ENCODE results near the gene FRMPD1. TPM values are rescaled to one million over a fixed set of nuclear protein-coding genes. Genes with fewer than 3 reads are reported as not detected.

Gene FRMPD1
- total RNA-seq, 1 donor from 2014 or later: not detected

GRCh38 chr9:37787059-37787458, 136.3 kb downstream of the FRMPD1 start:
- no peak overlapping the region for H3K4me3 ChIP-seq
- peaks cover 0 to 10% of the 10 kb centered on the region in 2 donors for H3K4me1 ChIP-seq
- H3K36me3 ChIP-seq: peaks cover 3 to 13% of the 10 kb centered on the region in 2 donors
- H3K9me3 ChIP-seq: no peaks in the 10 kb centered on the region
- no peak for DNase-seq (ENCODE audit: low spot score in 2 of 2)
- TF ChIP-seq CTCF (IDR thresholded peaks at IDR 0.05): no peak
- no peak overlapping the region for H3K27ac ChIP-seq
- intact Hi-C loops (cut with DNase I): loop anchor here (10.0 kb wide), 2 partner anchors 118 to 192 kb away; partner anchors contain the start of genes SLC25A51 and TOMM5
- no peaks in the 10 kb centered on the region for H3K27me3 ChIP-seq

GRCh38 chr9:37788332-37788731, 137.6 kb downstream of the FRMPD1 start:
- intact Hi-C loops (cut with DNase I): loop anchor here (10.0 kb wide), 2 partner anchors 116 to 194 kb away; partner anchors contain the start of genes SLC25A51 and TOMM5
- H3K4me3 ChIP-seq: no peak overlapping the region
- no peak overlapping the region for H3K27ac ChIP-seq
- H3K36me3 ChIP-seq: peaks cover under 1 to 2% of the 10 kb centered on the region in 2 donors
- no peaks in the 10 kb centered on the region for H3K9me3 ChIP-seq
- no peak for DNase-seq (ENCODE audit: low spot score in 2 of 2)
- TF ChIP-seq CTCF (IDR thresholded peaks at IDR 0.05): no peak
- no peaks in the 10 kb centered on the region for H3K27me3 ChIP-seq
- H3K4me1 ChIP-seq: peaks cover 0 to 7% of the 10 kb centered on the region in 2 donors

GRCh38 chr9:37790096-37790495, 139.3 kb downstream of the FRMPD1 start:
- no peak for DNase-seq (ENCODE audit: low spot score in 2 of 2)
- Histone ChIP-seq H3K4me1 (no peaks in the 10 kb centered on the region), H3K27ac (no peak overlapping the region), H3K9me3 (no peaks in the 10 kb centered on the region), H3K36me3 (no peaks in the 10 kb centered on the region), H3K27me3 (no peaks in the 10 kb centered on the region), H3K4me3 (no peak overlapping the region)
- no peak for TF ChIP-seq CTCF (IDR thresholded peaks at IDR 0.05)
- intact Hi-C loops (cut with DNase I): no loop called here

- DNase-seq (ENCODE audit: low spot score in 2 of 2): no peak
- intact Hi-C loops (cut with DNase I): no loop called here
- TF ChIP-seq CTCF (IDR thresholded peaks at IDR 0.05): no peak
- H3K27me3 ChIP-seq: no peaks in the 10 kb centered on the region
- H3K36me3 ChIP-seq: no peaks in the 10 kb centered on the region
- no peaks in the 10 kb centered on the region for H3K9me3 ChIP-seq
- H3K4me3 ChIP-seq: no peak overlapping the region
- H3K27ac ChIP-seq: no peak overlapping the region
- H3K4me1 ChIP-seq: no peaks in the 10 kb centered on the region
Observed at GRCh38 chr9:37792122-37792521, 141.4 kb downstream of the FRMPD1 start.

GRCh38 chr9:37796232-37796631, 145.5 kb downstream of the FRMPD1 start:
- intact Hi-C loops (cut with DNase I): no loop called here
- Histone ChIP-seq H3K36me3 (no peaks in the 10 kb centered on the region), H3K4me3 (no peak overlapping the region), H3K9me3 (no peaks in the 10 kb centered on the region), H3K27me3 (no peaks in the 10 kb centered on the region), H3K27ac (no peak overlapping the region), H3K4me1 (peaks cover 0 to 4% of the 10 kb centered on the region in 2 donors)
- DNase-seq (ENCODE audit: low spot score in 2 of 2): no peak
- no peak for TF ChIP-seq CTCF (IDR thresholded peaks at IDR 0.05)

Other genes with a start within 250 kb of the FRMPD1 start
- gene GRHPR, start 228.3 kb upstream of the FRMPD1 start, total RNA-seq: 131 TPM
- 3.4 TPM for gene ZBTB5, start 185.5 kb upstream of the FRMPD1 start, total RNA-seq
- gene POLR1E, start 165.0 kb upstream of the FRMPD1 start, total RNA-seq: 18.0 TPM
- 8.2 TPM for gene FBXO10, start 74.6 kb upstream of the FRMPD1 start, total RNA-seq
- gene TOMM5, start 58.4 kb upstream of the FRMPD1 start, total RNA-seq: 64.5 TPM
- gene TRMT10B, start 102.9 kb downstream of the FRMPD1 start, total RNA-seq: 0.53 TPM
- gene EXOSC3, start 134.1 kb downstream of the FRMPD1 start, total RNA-seq: 9.0 TPM
- gene DCAF10, start 149.8 kb downstream of the FRMPD1 start, total RNA-seq: 23.5 TPM